ENCODE results near the gene GAA. TPM values are rescaled to one million over a fixed set of nuclear protein-coding genes. Genes with fewer than 3 reads are reported as not detected.

GAA gene
- total RNA-seq = 5.9 and 33.8 TPM in 2 replicates

DNA sequence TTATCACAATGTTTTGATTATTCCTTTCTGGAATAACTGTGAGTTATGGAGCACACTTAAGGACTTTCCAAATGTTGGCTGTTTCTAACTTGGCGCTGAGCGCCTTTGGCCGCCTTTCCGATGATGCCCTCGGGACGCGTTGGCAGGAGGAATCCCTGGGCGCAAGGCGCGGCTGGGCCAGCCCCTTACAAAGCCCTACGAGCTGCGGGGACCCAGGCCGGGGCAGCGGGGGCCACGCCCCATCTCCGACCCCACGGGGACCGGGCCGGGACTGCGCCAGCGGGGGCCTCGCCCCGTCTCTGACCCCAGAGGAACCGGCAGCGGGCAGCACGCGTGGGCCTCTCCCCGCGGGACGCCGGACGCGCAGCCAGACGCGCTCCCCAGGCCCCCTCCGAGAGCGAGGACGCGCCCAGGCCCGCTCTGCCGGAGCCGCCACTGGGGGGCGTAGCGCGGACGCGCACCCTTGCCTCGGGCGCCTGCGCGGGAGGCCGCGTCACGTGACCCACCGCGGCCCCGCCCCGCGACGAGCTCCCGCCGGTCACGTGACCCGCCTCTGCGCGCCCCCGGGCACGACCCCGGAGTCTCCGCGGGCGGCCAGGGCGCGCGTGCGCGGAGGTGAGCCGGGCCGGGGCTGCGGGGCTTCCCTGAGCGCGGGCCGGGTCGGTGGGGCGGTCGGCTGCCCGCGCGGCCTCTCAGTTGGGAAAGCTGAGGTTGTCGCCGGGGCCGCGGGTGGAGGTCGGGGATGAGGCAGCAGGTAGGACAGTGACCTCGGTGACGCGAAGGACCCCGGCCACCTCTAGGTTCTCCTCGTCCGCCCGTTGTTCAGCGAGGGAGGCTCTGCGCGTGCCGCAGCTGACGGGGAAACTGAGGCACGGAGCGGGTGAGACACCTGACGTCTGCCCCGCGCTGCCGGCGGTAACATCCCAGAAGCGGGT lies at the start of gene GAA:
GAA (plus strand) TSS at position 571 of the 935 bp plus-strand sequence. CDS start 3,006 bp downstream, outside the sequence.

DNA sequence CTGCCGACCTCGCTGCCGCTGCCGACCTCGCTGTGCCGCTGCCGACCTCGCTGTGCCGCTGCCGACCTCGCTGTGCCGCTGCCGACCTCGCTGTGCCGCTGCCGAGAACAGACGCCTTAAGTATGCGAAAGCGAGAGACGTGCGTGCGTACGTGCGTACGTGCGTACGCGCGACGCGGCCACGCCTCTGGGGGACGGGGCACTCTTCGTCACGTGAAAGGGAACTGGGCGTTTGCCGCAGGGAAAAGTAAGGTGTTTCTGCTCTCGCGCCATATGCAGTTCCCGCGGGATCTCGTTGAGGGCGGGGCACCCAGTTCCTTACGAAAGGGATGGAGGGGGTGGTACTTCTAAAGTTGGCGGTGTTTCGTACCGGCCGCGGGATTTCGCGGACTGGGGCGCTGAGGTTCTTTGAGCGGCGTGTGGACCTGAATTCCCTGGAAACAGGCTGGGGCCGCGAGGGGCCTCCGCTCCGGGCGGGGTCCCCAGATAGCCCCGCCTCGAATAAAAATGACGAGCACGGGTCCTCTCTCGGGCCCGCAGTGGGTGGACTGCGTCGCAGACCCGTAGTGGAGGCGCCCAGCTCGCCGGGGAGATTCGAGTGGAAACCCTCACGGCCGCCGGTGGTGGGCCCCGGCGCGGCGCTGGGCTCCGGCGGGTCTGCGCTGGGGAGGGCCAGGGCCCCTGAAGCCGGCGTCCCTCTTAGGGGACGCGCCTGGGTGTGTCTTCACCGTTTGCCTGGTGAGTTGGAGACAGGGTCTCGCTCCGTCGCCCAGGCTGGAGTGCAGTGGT lies 45.8 kb downstream of the GAA start, which contains the start of gene EIF4A3:
EIF4A3 (minus strand) TSS at position 94 of the 788 bp plus-strand sequence. CDS start 167 bp downstream, outside the sequence.

Other genes starting within 250 kb of the GAA start
- gene TBC1D16, start 65.7 kb upstream of the GAA start, total RNA-seq = 20.0 and 24.0 TPM in 2 replicates
- gene CCDC40, start 64.9 kb upstream of the GAA start, total RNA-seq = 2.5 and 2.7 TPM in 2 replicates
- 99.8 and 141 TPM in 2 replicates for gene EIF4A3, start 45.5 kb downstream of the GAA start, total RNA-seq
- under 0.01 TPM in 1 of 2 replicates, not detected in the other for gene CARD14, start 68.4 kb downstream of the GAA start, total RNA-seq
- gene SGSH, start 118.8 kb downstream of the GAA start, total RNA-seq = 5.4 and 6.9 TPM in 2 replicates
- 4.0 and 7.3 TPM in 2 replicates for gene SLC26A11, start 118.8 kb downstream of the GAA start, total RNA-seq
- gene RNF213, start 159.3 kb downstream of the GAA start, total RNA-seq = 66.7 and 95.6 TPM in 2 replicates

All from regular cardiac myocyte (primary cell).